NCI-H2107 (cell line): ENCODE data around the gene GTF2IRD1.
"Not testable (repeated sequence)": the region's sequence is repeated elsewhere in the genome, so short reads cannot be mapped to it uniquely, and the experiment has no call there.

Experiments used
- DNase-seq: peaks from one replicate; lab custom pipeline; 2025; lab: John Stamatoyannopoulos, UW

GTF2IRD1 gene

GRCh38 chr7:74491490-74491889 is 37.8 kb downstream of the GTF2IRD1 start:
- DNase-seq = not testable (repeated sequence)

GRCh38 chr7:74493295-74493694 is 39.6 kb downstream of the GTF2IRD1 start:
- DNase-seq = no peak

GRCh38 chr7:74494076-74494548 is 40.4 kb downstream of the GTF2IRD1 start:
- no peak for DNase-seq

GRCh38 chr7:74495112-74496086 is 41.7 kb downstream of the GTF2IRD1 start:
- DNase-seq = no peak

GRCh38 chr7:74496272-74496671 is 42.6 kb downstream of the GTF2IRD1 start:
- DNase-seq = no peak

- DNase-seq = not testable (repeated sequence)
Observed at GRCh38 chr7:74496773-74497172, 43.1 kb downstream of the GTF2IRD1 start.

- no peak for DNase-seq
Observed at GRCh38 chr7:74498354-74498753, 44.6 kb downstream of the GTF2IRD1 start.

- DNase-seq = no peak
Observed at GRCh38 chr7:74498996-74499834, 45.5 kb downstream of the GTF2IRD1 start.

GRCh38 chr7:74499835-74500388 is 46.2 kb downstream of the GTF2IRD1 start:
- no peak for DNase-seq

- DNase-seq = no peak
Observed at GRCh38 chr7:74501298-74501697, 47.6 kb downstream of the GTF2IRD1 start.

GRCh38 chr7:74502216-74502891 is 48.6 kb downstream of the GTF2IRD1 start:
- peak; percentile 73 for DNase-seq

GRCh38 chr7:74503061-74503460 is 49.4 kb downstream of the GTF2IRD1 start:
- no peak for DNase-seq

- no peak for DNase-seq
Observed at GRCh38 chr7:74503943-74504342, 50.2 kb downstream of the GTF2IRD1 start.

- DNase-seq = no peak
Observed at GRCh38 chr7:74505471-74506324, 52.0 kb downstream of the GTF2IRD1 start.

- no peak for DNase-seq
Observed at GRCh38 chr7:74506325-74506724, 52.6 kb downstream of the GTF2IRD1 start.

GRCh38 chr7:74507538-74508319 is 54.0 kb downstream of the GTF2IRD1 start:
- no peak for DNase-seq

GRCh38 chr7:74509453-74509852 is 55.7 kb downstream of the GTF2IRD1 start:
- DNase-seq = not testable (repeated sequence)

GRCh38 chr7:74511345-74511744 is 57.6 kb downstream of the GTF2IRD1 start:
- no peak for DNase-seq

- DNase-seq = no peak
Observed at GRCh38 chr7:74512762-74513161, 59.1 kb downstream of the GTF2IRD1 start.

GRCh38 chr7:74514131-74514591 is 60.5 kb downstream of the GTF2IRD1 start:
- DNase-seq = peak; percentile 77
